ENCODE results near the gene SRGAP3.
A peak's percentile ranks its signal among the peaks of the same experiment; 100 is the strongest.

Gene SRGAP3

GRCh38 chr3:9169956-9170850, 79.2 kb downstream of the SRGAP3 start:
- DNase-seq = no peak

GRCh38 chr3:9169326-9169725, 80.1 kb downstream of the SRGAP3 start:
- DNase-seq = no peak

GRCh38 chr3:9168241-9168741, 81.2 kb downstream of the SRGAP3 start:
- peak; percentile 32 to 45 for DNase-seq

DNA sequence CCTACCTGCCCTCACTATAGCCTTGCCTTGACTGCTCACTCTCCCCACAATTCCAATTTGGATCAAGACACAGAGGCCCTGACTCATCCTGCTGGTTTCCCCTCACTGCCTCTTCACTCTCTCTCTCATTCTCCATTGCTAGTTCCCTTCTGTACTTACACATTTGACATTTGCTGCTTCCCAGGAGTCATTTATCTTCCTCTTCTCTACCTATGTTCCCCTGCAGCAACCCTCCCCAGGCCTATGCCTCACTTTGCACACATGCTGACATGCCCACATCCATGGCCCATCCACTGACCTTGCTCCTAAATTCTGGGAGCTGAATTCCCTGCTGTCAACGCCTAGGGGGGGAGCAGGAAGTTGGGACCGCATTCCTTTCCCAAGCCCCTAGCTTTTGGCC, 82.2 kb downstream of the SRGAP3 start:
- DNase-seq = no peak

DNA sequence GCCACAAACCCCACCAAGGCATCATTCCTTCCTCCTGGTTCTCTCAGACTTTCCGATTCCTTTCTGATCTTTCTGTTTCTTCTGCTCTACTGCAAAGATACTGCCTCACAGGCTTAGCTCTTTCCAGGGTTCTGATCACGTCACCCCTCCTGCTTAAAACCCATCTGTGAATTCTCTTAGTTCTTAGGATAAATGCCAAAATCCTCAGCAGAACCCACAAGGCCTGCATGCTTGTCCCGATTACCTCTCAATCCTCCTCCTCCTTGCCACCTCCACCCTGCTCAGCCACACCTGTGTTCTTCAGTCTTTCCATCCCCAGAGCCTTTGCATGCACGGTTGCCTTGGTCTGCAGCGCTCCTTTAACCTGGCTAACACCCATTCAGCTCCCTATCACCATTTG, 84.0 kb downstream of the SRGAP3 start:
- no peak for DNase-seq

- no peak for DNase-seq
Observed at GRCh38 chr3:9163289-9163688, 86.2 kb downstream of the SRGAP3 start.

- DNase-seq = no peak
Observed at GRCh38 chr3:9161811-9162210, 87.6 kb downstream of the SRGAP3 start.

- DNase-seq = no peak
Observed at GRCh38 chr3:9161298-9161697, 88.1 kb downstream of the SRGAP3 start.

DNA sequence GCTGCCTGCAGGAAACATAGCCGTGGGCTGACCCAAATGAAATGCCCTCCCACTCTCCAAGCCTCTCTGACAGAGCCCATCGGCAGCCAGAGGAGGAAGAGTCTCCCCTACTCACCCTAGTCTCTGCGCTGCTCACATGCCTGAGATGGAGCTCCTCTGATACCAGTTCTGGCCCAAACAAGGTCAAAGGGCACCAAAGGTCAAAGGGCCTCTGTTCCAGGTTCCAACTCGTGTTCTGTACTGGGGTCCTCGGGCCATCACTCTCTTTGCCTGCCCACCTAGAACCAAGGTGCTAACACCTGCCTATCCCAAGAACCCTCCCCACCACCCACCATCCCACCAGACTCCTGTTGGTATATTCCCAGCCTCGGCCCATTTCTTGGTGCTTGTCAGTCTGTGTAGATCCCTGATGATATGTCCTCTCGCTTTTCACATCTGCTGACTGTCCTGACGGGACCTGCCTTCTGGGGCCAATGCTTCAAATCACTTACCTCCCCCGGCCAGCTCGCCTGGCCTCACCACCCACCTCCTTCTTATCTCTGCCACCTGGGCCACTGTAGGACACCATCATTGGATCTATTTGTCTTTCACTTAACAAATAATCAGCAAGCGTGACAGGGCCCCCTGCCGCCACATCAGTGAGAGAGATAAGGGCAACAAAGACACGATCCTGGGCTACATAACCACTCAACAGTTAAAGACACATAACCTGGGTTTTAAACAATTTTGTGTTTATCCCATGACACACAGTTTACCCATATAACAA, 90.4 kb downstream of the SRGAP3 start:
- DNase-seq = no peak

DNA sequence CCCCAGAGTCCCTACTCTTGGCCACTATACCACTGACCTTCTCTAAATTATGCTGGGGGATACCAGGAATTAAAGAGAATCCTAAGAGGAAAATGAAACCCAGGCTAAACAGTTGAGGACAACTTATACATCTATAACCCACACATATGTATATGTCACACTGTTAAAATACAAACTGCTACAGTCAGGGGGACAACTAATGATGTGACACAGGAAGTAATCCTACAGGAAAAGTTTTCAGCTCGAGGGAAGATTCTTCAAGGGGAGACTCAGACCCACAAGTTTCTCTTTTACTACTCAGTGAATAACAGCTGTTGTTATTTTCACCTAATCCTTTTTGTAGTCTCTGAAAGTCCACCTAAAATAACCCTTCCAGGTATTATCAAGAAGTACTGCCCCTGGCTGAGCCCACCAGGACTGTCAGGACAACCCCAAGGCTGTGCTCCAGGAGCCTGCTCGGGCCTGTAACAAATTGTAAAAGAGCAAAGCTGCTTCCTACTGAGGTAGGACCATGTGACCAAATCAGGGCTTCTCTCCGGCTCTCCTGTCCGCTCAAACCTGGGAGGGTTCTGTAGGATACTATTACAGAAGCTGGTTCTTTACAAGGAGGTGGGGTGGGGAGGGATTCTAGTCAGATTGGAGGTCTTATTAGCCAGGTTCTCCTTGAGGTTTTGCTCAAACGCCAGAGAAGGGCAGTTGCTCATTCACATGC, 91.6 kb downstream of the SRGAP3 start:
- no peak for DNase-seq

DNA sequence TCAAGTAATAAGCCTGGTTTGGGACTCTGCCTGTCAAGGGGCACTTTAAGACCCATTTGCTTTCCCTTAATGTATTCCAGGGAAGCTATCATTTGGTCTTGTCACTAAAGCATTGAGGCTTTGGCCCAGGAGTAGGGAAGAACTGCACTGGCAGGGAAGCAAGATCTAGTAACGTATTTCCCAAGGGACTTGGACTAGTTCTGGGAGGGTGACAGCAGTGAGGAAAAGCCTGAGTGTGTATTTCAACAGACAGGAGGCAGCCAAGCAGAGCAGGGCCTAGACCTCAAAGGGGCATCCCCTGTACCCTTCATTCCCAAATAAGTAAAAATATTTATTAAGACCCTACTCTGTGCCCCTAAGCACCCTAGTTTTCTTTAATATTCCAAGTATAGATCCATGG, 92.8 kb downstream of the SRGAP3 start:
- DNase-seq = no peak

GRCh38 chr3:9155028-9155427, 94.4 kb downstream of the SRGAP3 start:
- no peak for DNase-seq

GRCh38 chr3:9153904-9154619, 95.4 kb downstream of the SRGAP3 start:
- no peak for DNase-seq

GRCh38 chr3:9151240-9151639, 98.2 kb downstream of the SRGAP3 start:
- DNase-seq = no peak

- no peak for DNase-seq
Observed at GRCh38 chr3:9149566-9149965, 99.9 kb downstream of the SRGAP3 start.

- no peak for DNase-seq
Observed at GRCh38 chr3:9147896-9148266, 101.6 kb downstream of the SRGAP3 start.

GRCh38 chr3:9147215-9147895, 102.1 kb downstream of the SRGAP3 start:
- no peak for DNase-seq

DNA sequence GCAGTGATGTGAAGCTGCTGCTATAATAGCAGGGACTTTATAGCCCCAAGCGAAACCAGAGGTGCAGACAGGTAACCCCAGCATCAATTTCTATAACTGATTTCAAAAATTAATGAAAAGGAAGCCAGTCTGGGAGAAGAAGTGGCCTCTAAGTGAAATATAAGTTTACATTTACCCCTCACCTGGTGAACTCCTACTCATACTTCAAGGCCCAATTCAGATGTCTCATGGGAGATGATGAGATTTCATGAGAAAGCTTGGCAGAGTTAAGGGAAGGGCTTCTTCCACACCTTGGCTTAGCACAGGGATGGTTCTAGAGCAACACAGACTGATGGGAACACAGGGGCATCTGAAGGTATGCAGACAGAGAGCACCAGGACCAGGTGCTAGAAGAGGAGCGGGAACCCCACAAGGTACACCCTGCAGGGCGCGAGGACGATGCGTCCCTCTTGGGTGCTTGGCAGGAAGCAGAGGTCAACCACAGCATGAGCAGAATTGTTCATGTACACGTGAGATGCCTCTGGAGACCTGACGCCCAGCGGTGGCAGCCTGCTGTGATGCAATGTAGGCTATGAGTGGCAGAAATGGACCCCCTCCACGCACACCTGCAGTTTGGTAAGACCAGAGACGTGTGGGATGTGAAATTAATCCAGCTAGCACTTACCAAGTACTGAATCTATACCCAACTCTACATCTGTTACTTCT, 102.9 kb downstream of the SRGAP3 start:
- DNase-seq = no peak

DNA sequence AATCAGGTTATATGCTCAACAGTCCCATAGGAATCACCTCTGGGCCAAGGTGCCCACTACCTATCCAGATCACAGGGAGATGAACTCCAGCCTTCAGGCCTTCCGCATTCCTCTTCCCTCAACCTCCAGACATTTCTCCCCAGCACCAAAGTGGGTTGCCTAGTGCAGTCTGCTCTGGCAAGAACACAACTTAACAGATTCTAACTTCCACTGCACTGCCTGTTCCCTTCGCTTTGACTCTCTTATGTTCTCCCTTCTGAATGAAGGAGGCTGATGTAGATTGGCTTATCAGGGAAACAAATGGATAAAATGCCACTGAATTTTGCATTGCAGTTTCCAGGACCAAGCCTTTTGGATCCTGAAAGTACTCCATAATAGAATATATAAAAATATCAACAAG, 106.3 kb downstream of the SRGAP3 start:
- DNase-seq = no peak

DNA sequence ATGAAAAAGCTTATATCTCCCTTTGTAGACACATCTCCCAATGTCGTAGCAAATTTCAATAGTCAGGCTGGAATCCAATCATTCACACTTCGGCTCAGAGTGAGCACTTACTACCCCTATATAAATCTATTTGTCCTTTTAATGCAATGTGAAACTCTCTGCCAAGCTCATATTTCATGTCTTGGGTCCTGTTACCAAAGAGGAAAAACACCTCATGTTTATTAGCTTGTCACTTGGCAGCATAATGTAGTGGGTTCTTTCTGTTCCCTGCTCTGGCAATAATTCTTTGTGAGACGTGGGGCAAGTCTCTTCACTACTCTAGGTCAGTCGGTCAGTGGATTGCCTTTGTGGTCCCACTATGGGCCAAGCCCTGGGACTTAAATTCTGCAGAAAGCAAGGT, 107.1 kb downstream of the SRGAP3 start:
- DNase-seq = no peak

GRCh38 chr3:9141928-9142289, 107.5 kb downstream of the SRGAP3 start:
- DNase-seq = no peak

DNA sequence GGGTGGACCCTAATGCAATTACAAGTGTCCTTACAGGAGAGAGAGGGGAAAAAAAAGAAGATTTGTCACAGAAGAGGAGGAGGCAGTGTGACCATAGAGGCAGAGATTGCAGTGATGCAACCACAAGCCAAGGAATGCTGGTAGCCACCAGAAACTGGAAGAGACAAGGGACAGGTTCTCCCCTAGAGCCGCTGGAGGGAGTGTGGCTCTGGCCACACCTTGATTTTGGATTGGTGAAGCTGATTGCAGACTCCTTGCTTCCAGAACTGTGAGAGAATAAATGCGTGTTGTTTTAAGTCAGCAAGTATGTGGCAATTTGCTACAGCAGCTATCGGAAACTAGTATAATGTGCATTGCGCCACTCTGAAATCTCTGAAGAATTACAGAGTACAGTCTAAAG, 110.1 kb downstream of the SRGAP3 start:
- DNase-seq = no peak
